Neural crest cell (in vitro differentiated cells): ENCODE data around the gene EHBP1. TPM values are rescaled to one million over a fixed set of nuclear protein-coding genes. Genes with fewer than 3 reads are reported as not detected.

Experiments used
- DNase-seq: peaks from one replicate; pipeline ENCODE4 v3.0.0; 2021; ENCODE audit warnings: low read depth, mixed read lengths, low spot score
- H3K27ac Mint-ChIP-seq: one replicate; pipeline ENCODE4 v1.8.0; 2021; ENCODE audit warnings: mild to moderate bottlenecking, mixed read lengths; ENCODE audit not compliant: unreplicated experiment
- H3K27me3 Mint-ChIP-seq: 2 replicates; pipeline ENCODE4 v1.8.0; 2021; ENCODE audit warnings: low read depth, mild to moderate bottlenecking, mixed read lengths
- H3K36me3 Mint-ChIP-seq: 2 replicates; pipeline ENCODE4 v1.8.0; 2021; ENCODE audit warnings: low read depth, mild to moderate bottlenecking, mixed read lengths
- H3K4me1 Mint-ChIP-seq: 2 replicates; pipeline ENCODE4 v1.8.0; 2021; ENCODE audit warnings: mixed read lengths
- H3K4me3 Mint-ChIP-seq: one replicate; pipeline ENCODE4 v1.8.0; 2021; ENCODE audit warnings: mild to moderate bottlenecking, mixed read lengths
- H3K9me3 Mint-ChIP-seq: 2 replicates; pipeline ENCODE4 v1.8.0; 2021; ENCODE audit warnings: mixed read lengths
- total RNA-seq: library from RNA; stranded (reverse); gene quantifications from 2 replicates; pipeline ENCODE4 v1.2.1, GENCODE V29; 2021
- TF ChIP-seq, protein P1 (sequence below): fragments of 200-600 bp; sonication (generic); conservative IDR thresholded peaks from 2 replicates; pipeline ENCODE4 v1.5.0; 2021; ENCODE audit warnings: antibody characterized with exemption, mild to moderate bottlenecking

The EHBP1 gene
- total RNA-seq, 1 donor from 2014 or later = 42.3 TPM

DNA sequence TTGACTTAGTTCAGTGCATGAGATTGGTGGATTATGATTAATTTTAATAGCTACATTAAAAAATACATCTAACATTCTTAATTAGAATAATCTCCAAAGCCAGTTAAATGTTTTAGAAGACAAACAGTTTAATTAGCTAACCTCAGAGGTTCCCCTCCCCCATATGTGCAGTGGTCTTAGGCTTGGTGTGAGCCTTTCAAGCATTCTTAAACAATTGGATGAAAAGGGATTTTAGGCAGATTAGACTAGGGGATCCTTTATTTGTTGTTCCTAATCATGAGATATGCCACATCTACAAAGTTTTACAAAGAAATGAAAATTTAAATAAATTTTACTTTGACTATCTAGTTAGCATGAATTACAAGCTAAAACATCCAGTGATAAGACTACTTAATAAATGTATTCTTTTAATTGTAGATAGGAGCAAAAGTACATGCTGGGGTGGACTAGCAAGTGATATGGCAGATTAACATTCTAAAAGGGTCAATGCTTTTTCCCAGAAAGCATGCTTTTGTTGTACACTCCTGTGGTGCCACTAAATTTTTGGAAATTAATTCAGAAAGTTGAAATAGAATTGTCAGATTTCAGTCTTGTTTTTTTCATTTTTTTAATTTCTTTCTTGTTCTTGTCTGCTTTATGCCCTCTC, 302.4 kb downstream of the EHBP1 start:
- Mint-ChIP-seq H3K4me1 (peaks cover 21% of the 10 kb centered on the region), H3K27me3 (no peaks in the 10 kb centered on the region), H3K4me3 (no peak overlapping the region), H3K27ac (no peak overlapping the region), H3K36me3 (no peaks in the 10 kb centered on the region), H3K9me3 (no peaks in the 10 kb centered on the region)
- DNase-seq = no peak
- TF ChIP-seq, protein P1, sequence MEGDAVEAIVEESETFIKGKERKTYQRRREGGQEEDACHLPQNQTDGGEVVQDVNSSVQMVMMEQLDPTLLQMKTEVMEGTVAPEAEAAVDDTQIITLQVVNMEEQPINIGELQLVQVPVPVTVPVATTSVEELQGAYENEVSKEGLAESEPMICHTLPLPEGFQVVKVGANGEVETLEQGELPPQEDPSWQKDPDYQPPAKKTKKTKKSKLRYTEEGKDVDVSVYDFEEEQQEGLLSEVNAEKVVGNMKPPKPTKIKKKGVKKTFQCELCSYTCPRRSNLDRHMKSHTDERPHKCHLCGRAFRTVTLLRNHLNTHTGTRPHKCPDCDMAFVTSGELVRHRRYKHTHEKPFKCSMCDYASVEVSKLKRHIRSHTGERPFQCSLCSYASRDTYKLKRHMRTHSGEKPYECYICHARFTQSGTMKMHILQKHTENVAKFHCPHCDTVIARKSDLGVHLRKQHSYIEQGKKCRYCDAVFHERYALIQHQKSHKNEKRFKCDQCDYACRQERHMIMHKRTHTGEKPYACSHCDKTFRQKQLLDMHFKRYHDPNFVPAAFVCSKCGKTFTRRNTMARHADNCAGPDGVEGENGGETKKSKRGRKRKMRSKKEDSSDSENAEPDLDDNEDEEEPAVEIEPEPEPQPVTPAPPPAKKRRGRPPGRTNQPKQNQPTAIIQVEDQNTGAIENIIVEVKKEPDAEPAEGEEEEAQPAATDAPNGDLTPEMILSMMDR = no peak

DNA sequence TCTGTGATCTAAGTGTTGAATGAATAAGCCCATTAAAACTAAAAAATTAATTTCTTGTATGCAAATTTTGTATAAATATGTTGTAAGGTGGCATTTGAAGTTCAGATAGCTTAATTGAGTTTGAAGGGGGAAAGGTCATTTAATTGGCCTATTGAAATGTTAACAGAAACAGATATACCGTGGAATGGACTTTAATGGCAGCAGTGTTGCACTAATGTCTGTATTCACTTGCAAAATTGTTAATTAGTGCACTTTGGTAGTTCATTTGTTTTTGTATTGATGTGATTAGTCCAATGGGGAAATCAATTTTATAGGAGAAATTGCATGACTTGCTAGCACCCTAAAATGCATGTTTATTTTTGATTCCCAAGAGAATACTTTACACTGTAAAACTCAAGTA, 303.3 kb downstream of the EHBP1 start:
- H3K27ac Mint-ChIP-seq = no peak overlapping the region
- DNase-seq = no peak
- TF ChIP-seq, protein P1 = no peak
- H3K9me3 Mint-ChIP-seq = no peaks in the 10 kb centered on the region
- H3K4me1 Mint-ChIP-seq = peaks cover 29% of the 10 kb centered on the region
- H3K4me3 Mint-ChIP-seq = no peak overlapping the region
- no peaks in the 10 kb centered on the region for H3K36me3 Mint-ChIP-seq
- H3K27me3 Mint-ChIP-seq = no peaks in the 10 kb centered on the region

DNA sequence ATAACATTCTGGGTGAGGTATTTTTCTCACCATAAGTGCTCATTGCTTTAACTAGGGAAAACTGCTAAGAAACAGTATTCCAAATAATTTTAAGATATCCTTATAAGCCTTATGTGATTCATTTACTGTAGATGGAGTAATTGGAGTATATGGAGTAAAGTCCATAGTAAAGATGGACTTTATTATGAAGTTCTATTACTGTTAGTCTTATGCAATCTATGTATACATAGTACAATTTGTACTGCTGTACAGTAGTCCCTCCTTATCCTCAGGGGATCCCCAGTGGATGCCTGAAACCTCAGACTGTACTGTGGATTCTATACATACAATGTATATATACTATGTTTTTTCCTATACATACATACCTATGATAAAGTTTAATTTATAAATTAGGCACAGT, 304.0 kb downstream of the EHBP1 start:
- Mint-ChIP-seq H3K4me1 (peaks cover 30% of the 10 kb centered on the region), H3K27ac (no peak overlapping the region), H3K4me3 (no peak overlapping the region)

DNA sequence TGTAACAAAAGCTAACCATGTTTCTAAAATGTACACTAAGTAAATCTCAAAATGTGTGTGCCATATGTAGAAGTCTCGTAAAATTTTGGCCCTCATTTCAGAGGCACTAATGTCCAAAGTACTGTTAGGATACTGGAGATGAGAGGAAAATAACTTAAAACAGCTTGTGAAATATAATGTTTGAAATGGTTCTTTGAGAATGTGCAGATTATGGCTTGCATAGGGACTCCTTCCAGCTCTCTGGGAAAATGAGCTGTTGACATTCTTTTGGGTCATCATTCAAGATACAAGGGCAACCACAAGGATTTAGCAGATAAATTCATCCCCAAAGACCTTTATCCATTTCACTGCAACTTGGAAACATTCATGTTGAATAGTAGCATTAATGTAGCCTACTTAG, 307.0 kb downstream of the EHBP1 start:
- no peak for DNase-seq
- peaks cover 23% of the 10 kb centered on the region for H3K4me1 Mint-ChIP-seq
- H3K27ac Mint-ChIP-seq = peak overlapping the region; percentile 66
- H3K4me3 Mint-ChIP-seq = no peak overlapping the region
- no peaks in the 10 kb centered on the region for H3K9me3 Mint-ChIP-seq
- H3K36me3 Mint-ChIP-seq = no peaks in the 10 kb centered on the region
- TF ChIP-seq, protein P1 = no peak
- H3K27me3 Mint-ChIP-seq = no peaks in the 10 kb centered on the region

More for the DNA sequence above, 304.0 kb downstream of the EHBP1 start:
- DNase-seq = no peak
- TF ChIP-seq, protein P1 = no peak
- Mint-ChIP-seq H3K9me3 (no peaks in the 10 kb centered on the region), H3K36me3 (no peaks in the 10 kb centered on the region), H3K27me3 (no peaks in the 10 kb centered on the region)

DNA sequence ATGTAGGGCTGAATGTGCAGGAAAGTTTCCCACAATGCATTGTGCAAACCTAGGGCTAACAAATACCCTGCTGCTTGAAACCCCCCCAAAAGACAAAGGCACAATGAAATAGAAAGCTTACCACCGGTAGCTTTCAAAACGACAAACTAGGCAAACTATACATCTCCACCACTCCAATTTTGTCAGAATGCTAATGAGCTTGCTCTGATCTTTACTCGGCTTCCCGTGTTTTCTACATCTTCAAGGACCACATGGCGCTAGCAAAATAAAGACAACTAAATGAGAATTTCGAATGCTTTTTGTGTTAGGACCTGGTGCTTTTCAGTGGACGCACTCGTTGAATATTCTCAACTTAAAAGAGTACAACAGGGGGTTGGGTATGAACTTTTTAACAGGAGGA, 307.9 kb downstream of the EHBP1 start:
- Mint-ChIP-seq H3K36me3 (no peaks in the 10 kb centered on the region), H3K27ac (peak overlapping the region; percentile 32), H3K27me3 (no peaks in the 10 kb centered on the region), H3K4me3 (peak overlapping the region; percentile 32), H3K4me1 (peaks cover 18% of the 10 kb centered on the region), H3K9me3 (no peaks in the 10 kb centered on the region)
- TF ChIP-seq, protein P1 = no peak
- no peak for DNase-seq
